GM19438 (cell line): ENCODE results near the gene RASGRF1.

Source experiments
- ATAC-seq: cut with Tn5 transposase; IDR thresholded peaks from one replicate; pipeline ENCODE4 v1.9.1; 2021; ENCODE audit warnings: low read depth; ENCODE audit not compliant: unreplicated experiment

RASGRF1 gene

DNA sequence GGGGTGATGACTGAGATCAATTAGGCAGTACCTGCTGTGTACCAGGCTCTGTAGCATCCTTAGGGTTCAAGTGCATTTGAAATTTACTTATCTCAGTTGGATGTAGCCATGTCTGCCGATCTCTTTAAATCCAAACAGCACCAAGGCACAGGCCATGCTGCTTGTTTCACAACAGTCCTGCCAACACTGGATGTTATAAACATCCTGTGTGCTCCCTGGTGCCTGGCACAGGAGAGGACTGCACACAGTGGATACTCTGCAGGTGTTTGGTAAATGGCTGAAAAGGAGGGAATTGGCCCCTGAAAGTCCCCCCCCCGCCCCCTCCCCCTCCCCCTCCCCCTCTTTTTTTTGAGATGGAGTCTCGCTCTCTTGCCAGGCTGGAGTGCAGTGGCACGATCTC is 172.7 kb downstream of the RASGRF1 start:
- ATAC-seq: no peak

DNA sequence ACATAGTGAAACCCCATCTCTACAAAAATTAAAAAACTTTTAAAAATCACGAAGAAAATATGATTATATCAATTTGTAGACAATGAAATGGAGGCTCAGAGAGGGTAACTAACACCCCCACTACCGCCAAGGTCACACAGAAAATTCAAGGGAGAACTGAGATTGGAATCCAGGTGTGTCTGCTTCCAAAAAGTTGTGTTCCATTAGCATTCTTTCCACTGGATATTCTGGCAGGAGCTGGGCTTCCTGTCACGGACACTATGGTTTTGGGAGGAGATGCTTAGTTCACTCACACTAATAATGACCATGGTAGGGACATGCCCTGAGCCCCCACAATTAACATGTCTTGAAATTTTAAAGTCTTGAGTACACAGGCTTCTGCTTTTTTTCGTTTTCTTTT is 174.5 kb downstream of the RASGRF1 start:
- no peak for ATAC-seq

DNA sequence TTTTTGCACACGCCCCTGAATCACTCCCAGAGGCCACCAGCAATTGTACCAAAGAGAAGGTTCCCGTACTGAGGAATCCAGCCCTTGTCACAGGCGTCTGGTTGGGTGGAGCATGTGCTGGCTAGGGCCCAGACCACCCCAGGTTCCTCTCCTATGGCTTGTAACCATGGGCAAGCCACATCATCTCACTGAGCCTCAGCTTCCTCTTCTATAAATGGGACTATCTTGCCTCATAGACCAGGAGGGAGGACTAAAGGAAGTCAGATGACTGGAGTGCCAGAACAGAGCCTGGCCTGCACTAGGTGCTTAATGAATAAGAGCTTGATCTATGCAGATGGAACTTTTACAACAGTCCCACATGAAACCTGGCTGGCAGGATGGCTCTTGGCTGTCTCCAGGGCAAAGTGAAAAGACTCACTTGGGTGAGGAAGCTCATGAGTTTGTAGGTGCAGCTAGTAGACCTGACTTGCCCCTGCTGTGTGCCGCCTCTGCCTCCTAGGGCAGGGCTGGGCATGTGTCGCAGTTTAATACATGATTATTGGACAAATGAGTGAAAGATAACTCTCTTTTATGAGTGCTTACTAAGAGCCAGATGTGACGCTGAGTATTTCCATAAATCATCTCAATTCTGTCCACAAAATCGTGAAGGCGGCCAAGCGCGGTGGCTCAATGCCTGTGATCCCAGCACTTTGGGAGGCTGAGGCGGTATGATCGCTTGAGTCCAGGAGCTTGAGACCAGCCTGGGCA is 175.1 kb downstream of the RASGRF1 start:
- no peak for ATAC-seq

DNA sequence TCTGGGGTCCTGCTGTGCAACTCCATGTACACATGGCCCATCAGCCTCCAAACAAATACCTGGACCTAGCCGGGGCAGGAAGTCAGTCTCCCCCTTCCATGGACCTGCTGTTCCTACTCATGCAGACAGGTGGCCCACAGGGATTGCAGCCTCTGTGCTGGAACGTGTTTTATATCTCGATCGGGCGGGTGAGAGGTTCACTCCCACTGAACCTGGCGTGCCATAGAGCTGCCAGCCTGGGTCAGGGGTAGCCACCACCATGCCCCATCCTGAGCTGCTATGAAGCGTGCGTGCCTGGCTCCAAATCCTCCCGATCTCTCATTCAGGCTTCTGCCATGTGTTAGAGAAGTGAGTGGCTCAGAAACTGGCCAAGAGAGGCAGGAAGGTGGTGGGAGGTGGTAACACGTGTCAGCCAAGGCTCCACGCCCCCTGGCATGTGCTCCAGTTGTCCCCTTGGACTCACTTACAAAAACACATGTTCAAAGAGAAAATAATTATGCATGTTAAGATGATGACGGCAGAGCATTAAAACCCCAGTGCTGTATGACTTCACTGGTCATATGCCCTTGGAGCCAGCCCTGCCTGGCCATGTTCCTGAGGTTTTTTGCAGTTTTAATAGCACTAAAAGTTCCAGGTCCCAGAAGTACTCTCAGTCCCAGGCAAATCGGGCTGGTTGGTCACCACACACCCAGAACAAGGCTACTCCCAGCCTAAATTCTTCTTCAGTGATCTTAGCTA is 176.4 kb downstream of the RASGRF1 start:
- ATAC-seq: no peak

DNA sequence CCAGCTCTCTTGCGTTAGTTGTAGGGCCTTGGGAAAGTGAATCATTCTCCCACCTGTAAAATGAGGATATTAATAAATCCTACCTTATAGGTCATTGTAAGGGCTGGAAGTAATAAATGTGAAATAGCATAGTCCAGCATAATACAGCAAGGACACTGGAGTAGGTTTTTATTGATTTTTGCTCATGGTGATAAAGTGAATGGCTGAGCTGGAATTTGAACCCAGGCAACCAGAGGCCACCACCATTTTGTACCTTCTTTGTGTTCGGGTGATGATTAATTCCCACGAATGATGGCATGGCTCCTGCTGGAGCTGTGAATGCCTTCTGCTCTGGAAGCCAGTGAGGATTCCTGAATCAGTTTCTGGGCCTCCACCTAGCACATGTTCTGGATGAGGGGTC is 177.6 kb downstream of the RASGRF1 start:
- no peak for ATAC-seq

DNA sequence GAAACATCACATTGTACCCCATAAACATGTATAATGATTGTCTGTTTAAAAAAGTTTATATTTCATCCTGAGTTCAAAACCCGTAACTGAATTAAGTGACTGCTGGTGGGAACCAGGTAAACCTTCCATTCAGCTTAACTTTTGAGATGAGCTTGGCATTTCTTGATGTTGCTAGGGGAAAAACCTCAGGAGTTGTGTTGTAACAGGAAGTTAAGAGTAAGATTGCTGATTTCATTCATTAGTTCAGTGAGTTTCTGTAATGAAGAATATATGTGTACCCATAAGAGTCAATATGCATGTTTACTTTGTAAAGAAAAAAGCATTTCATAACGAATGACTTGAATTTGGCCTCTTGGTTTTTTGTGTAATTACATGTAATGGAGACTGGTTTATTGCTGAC is 178.3 kb downstream of the RASGRF1 start:
- no peak for ATAC-seq

DNA sequence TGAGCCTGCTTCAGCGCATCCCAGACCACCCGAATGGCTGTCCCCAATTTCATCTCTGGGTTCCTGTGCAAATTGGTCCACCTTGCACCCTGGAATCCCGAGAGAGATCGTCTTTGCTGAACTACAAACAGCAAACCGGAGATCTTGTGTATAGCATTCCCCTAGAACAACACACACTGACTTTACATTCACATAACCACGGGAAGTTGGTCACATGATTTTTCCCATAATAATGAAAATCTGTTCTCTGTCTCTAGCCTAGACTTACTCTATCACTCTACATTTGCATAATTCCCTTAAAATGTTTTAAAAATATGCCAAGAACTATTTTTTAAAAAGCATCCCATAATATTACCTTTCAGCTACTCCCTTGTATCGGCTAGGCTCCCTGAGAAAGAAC is 180.3 kb downstream of the RASGRF1 start:
- ATAC-seq: no peak
